Measurements from ENCODE around the gene GTPBP6. TPM values are rescaled to one million over a fixed set of nuclear protein-coding genes. Genes with fewer than 3 reads are reported as not detected.
"Not testable (repeated sequence)": the region's sequence is repeated elsewhere in the genome, so short reads cannot be mapped to it uniquely, and the experiment has no call there.

The GTPBP6 gene
- total RNA-seq, 2 experiments from 2014 or later, result 46.2 to 46.7 TPM

- ChIA-PET CTCF (no interaction called here), POLR2A (no interaction called here)
- H3K27me3 Mint-ChIP-seq, result no peaks in the 10 kb centered on the region
- H3K27ac Mint-ChIP-seq, result peak overlapping the region; percentile 81
- peaks cover 23% of the 10 kb centered on the region for H3K9me3 Mint-ChIP-seq
- H3K4me1 Mint-ChIP-seq, result peaks cover 22% of the 10 kb centered on the region
- no peak overlapping the region for H3K4me3 Mint-ChIP-seq
- DNase-seq, result no peak
- peaks cover 49% of the 10 kb centered on the region for H3K36me3 Mint-ChIP-seq (ENCODE audit: low read depth)
Measured at GRCh38 chrX:356385-357034, 37.9 kb upstream of the GTPBP6 start.

GRCh38 chrX:355329-356050, 36.9 kb upstream of the GTPBP6 start:
- Mint-ChIP-seq H3K4me1 (peaks cover 22% of the 10 kb centered on the region), H3K27me3 (no peaks in the 10 kb centered on the region)
- DNase-seq, result no peak

GRCh38 chrX:353566-354535, 35.3 kb upstream of the GTPBP6 start:
- H3K27ac Mint-ChIP-seq, result no peak overlapping the region
- POLR2A ChIA-PET, result no interaction called here

More at GRCh38 chrX:355329-356050, 36.9 kb upstream of the GTPBP6 start:
- CTCF ChIA-PET, result no interaction called here
- no peak overlapping the region for H3K4me3 Mint-ChIP-seq
- no peak overlapping the region for H3K27ac Mint-ChIP-seq
- H3K36me3 Mint-ChIP-seq (ENCODE audit: low read depth), result peaks cover 41% of the 10 kb centered on the region
- peaks cover 17% of the 10 kb centered on the region for H3K9me3 Mint-ChIP-seq
- POLR2A ChIA-PET, result no interaction called here

GRCh38 chrX:352582-353314, 34.2 kb upstream of the GTPBP6 start:
- ChIA-PET POLR2A (no interaction called here), CTCF (no interaction called here)
- Mint-ChIP-seq H3K9me3 (peaks cover 2% of the 10 kb centered on the region), H3K4me3 (no peak overlapping the region), H3K27me3 (no peaks in the 10 kb centered on the region), H3K36me3 (ENCODE audit: low read depth) (peaks cover 24% of the 10 kb centered on the region), H3K27ac (no peak overlapping the region), H3K4me1 (peaks cover 20% of the 10 kb centered on the region)
- no peak for DNase-seq

More at GRCh38 chrX:353566-354535, 35.3 kb upstream of the GTPBP6 start:
- Mint-ChIP-seq H3K4me1 (peaks cover 22% of the 10 kb centered on the region), H3K27me3 (no peaks in the 10 kb centered on the region), H3K9me3 (peaks cover 6% of the 10 kb centered on the region), H3K4me3 (no peak overlapping the region), H3K36me3 (ENCODE audit: low read depth) (peaks cover 27% of the 10 kb centered on the region)
- DNase-seq, result no peak
- CTCF ChIA-PET, result no interaction called here

GRCh38 chrX:352181-352580, 33.6 kb upstream of the GTPBP6 start:
- DNase-seq, result no peak
- H3K36me3 Mint-ChIP-seq (ENCODE audit: low read depth), result peaks cover 19% of the 10 kb centered on the region
- H3K4me3 Mint-ChIP-seq, result no peak overlapping the region
- no peak overlapping the region for H3K27ac Mint-ChIP-seq
- CTCF ChIA-PET, result no interaction called here
- no peaks in the 10 kb centered on the region for H3K9me3 Mint-ChIP-seq
- POLR2A ChIA-PET, result no interaction called here
- peaks cover 14% of the 10 kb centered on the region for H3K4me1 Mint-ChIP-seq
- H3K27me3 Mint-ChIP-seq, result no peaks in the 10 kb centered on the region

- CTCF ChIA-PET, result no interaction called here
- no peak overlapping the region for H3K27ac Mint-ChIP-seq
- peaks cover 9% of the 10 kb centered on the region for H3K4me1 Mint-ChIP-seq
- H3K27me3 Mint-ChIP-seq, result no peaks in the 10 kb centered on the region
- POLR2A ChIA-PET, result no interaction called here
- no peak for DNase-seq
- no peaks in the 10 kb centered on the region for H3K9me3 Mint-ChIP-seq
- H3K36me3 Mint-ChIP-seq (ENCODE audit: low read depth), result peaks cover 20% of the 10 kb centered on the region
- no peak overlapping the region for H3K4me3 Mint-ChIP-seq
Measured at GRCh38 chrX:351736-352135, 33.1 kb upstream of the GTPBP6 start.

- peaks cover 21% of the 10 kb centered on the region for H3K36me3 Mint-ChIP-seq (ENCODE audit: low read depth)
- POLR2A ChIA-PET, H3K4me1 Mint-ChIP-seq: not testable (repeated sequence)
Measured at GRCh38 chrX:351324-351641, 32.7 kb upstream of the GTPBP6 start.

GRCh38 chrX:350534-351323, 32.1 kb upstream of the GTPBP6 start:
- no peak overlapping the region for H3K4me3 Mint-ChIP-seq

More at GRCh38 chrX:351324-351641, 32.7 kb upstream of the GTPBP6 start:
- H3K27me3 Mint-ChIP-seq, DNase-seq, H3K4me3 Mint-ChIP-seq, CTCF ChIA-PET, H3K9me3 Mint-ChIP-seq, H3K27ac Mint-ChIP-seq: not testable (repeated sequence)

GRCh38 chrX:350148-350533, 31.5 kb upstream of the GTPBP6 start:
- H3K27me3 Mint-ChIP-seq, result no peaks in the 10 kb centered on the region
- no peaks in the 10 kb centered on the region for H3K4me1 Mint-ChIP-seq
- H3K4me3 Mint-ChIP-seq, result no peak overlapping the region
- ChIA-PET CTCF (no interaction called here), POLR2A (no interaction called here)
- H3K27ac Mint-ChIP-seq, result no peak overlapping the region
- H3K36me3 Mint-ChIP-seq (ENCODE audit: low read depth), result peaks cover 17% of the 10 kb centered on the region
- no peak for DNase-seq
- H3K9me3 Mint-ChIP-seq, result no peaks in the 10 kb centered on the region

More at GRCh38 chrX:350534-351323, 32.1 kb upstream of the GTPBP6 start:
- DNase-seq, result no peak
- Mint-ChIP-seq H3K27ac (no peak overlapping the region), H3K9me3 (no peaks in the 10 kb centered on the region), H3K27me3 (no peaks in the 10 kb centered on the region), H3K36me3 (ENCODE audit: low read depth) (peaks cover 19% of the 10 kb centered on the region), H3K4me1 (peaks cover 2% of the 10 kb centered on the region)
- ChIA-PET POLR2A (no interaction called here), CTCF (no interaction called here)

GRCh38 chrX:349702-350101, 31.1 kb upstream of the GTPBP6 start:
- ChIA-PET CTCF (no interaction called here), POLR2A (no interaction called here)

GRCh38 chrX:349196-349595, 30.6 kb upstream of the GTPBP6 start:
- POLR2A ChIA-PET, result no interaction called here
- no peaks in the 10 kb centered on the region for H3K27me3 Mint-ChIP-seq
- peaks cover 22% of the 10 kb centered on the region for H3K36me3 Mint-ChIP-seq (ENCODE audit: low read depth)
- no peak overlapping the region for H3K27ac Mint-ChIP-seq
- H3K4me3 Mint-ChIP-seq, result no peak overlapping the region
- DNase-seq, result no peak
- CTCF ChIA-PET, result no interaction called here
- no peaks in the 10 kb centered on the region for H3K9me3 Mint-ChIP-seq
- H3K4me1 Mint-ChIP-seq, result no peaks in the 10 kb centered on the region

More at GRCh38 chrX:349702-350101, 31.1 kb upstream of the GTPBP6 start:
- no peak overlapping the region for H3K4me3 Mint-ChIP-seq
- H3K36me3 Mint-ChIP-seq (ENCODE audit: low read depth), result peaks cover 18% of the 10 kb centered on the region
- H3K27ac Mint-ChIP-seq, result no peak overlapping the region
- H3K4me1 Mint-ChIP-seq, result no peaks in the 10 kb centered on the region
- DNase-seq, result no peak
- H3K27me3 Mint-ChIP-seq, result no peaks in the 10 kb centered on the region
- no peaks in the 10 kb centered on the region for H3K9me3 Mint-ChIP-seq

GRCh38 chrX:348461-349117, 30.0 kb upstream of the GTPBP6 start:
- Mint-ChIP-seq H3K4me3 (no peak overlapping the region), H3K36me3 (ENCODE audit: low read depth) (peaks cover 22% of the 10 kb centered on the region), H3K27ac (no peak overlapping the region), H3K27me3 (no peaks in the 10 kb centered on the region), H3K4me1 (no peaks in the 10 kb centered on the region), H3K9me3 (no peaks in the 10 kb centered on the region)
- DNase-seq, result no peak
- ChIA-PET POLR2A (no interaction called here), CTCF (no interaction called here)

Data from activated CD4-positive, alpha-beta memory T cell treated with anti-CD3 and anti-CD28 coated beads, Interleukin-2, amount 10 ng/mL, durations not matched to agents 7 days and 5 days (primary cell).